ENCODE data around the gene NOP56.
"Not testable (repeated sequence)": the region's sequence is repeated elsewhere in the genome, so short reads cannot be mapped to it uniquely, and the experiment has no call there.

The NOP56 gene

DNA sequence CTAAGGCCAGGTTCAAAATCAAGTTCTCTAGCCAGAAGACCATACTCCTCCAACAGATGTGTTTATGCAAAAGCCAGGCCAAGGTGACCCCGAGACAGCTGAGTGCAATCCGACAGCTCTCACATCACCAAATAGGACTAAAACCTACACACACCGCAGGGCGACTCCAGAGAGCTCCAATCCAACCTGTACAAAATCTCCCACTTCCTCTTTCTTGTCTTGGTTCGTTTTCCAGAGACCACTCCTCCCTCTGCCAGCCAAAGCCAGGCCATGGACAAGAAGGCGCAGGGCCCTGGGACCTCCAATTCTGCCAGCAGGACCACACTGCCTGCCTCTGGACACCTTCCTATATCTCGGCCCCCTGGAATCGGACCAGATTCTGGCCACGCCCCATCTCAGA lies 11.5 kb upstream of the NOP56 start:
- no peak for DNase-seq (ENCODE audit: low spot score)

DNA sequence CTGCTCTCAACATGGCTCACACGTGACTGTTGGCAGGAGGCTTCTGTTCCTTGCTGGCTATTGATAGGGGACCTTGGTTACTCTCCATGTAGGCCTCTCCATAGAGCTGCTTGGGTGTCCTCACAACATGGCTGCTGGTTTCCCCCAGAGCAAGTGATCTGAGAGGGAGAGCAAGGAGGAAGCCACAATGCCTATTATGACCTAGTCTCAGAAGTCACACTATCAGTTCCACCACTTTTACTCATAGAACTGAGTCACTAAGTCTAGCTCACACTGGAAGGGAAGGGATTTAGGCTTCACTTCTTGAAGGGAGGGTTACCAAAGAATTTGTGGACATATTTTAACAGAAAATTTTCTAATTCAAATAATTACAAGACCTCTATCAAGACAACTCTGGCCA lies 8.7 kb upstream of the NOP56 start:
- no peak for DNase-seq (ENCODE audit: low spot score)

DNA sequence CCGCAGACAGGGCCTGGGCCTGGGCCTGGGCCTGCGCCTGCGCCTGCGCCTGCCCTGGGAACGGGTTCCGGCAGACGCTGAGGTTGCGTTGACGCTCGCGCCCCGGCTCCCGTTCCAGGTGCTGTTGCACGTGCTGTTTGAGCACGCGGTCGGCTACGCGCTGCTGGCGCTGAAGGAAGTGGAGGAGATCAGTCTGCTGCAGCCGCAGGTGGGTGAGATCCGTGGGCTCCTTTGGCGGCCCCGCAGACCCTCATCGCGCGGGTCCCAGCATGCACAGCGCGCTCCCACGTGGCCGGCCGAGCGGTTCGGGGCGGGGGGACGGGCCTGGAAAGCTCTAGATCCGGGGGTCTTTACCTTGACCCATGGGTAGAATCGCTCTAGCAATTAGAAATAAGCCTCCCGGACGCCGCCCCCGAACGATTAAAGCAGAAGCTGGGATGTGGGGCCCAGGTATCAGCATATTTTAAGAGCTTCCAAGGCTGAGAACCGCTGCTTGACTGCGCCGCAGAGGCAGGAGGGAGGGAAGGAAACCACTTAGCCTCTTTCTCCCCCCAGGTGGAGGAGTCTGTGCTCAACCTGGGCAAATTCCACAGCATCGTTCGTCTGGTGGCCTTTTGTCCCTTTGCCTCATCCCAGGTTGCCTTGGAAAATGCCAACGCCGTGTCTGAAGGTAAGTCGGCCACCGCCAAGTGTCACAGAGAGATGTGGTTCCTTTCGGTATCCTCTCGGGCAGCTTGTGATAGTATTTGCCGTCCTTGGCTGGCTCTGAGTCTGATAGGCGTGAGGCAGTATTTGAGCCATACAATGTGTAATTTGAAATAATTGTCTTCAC lies 508 bp downstream of the NOP56 start:
- DNase-seq (ENCODE audit: low spot score): peak; percentile 51

DNA sequence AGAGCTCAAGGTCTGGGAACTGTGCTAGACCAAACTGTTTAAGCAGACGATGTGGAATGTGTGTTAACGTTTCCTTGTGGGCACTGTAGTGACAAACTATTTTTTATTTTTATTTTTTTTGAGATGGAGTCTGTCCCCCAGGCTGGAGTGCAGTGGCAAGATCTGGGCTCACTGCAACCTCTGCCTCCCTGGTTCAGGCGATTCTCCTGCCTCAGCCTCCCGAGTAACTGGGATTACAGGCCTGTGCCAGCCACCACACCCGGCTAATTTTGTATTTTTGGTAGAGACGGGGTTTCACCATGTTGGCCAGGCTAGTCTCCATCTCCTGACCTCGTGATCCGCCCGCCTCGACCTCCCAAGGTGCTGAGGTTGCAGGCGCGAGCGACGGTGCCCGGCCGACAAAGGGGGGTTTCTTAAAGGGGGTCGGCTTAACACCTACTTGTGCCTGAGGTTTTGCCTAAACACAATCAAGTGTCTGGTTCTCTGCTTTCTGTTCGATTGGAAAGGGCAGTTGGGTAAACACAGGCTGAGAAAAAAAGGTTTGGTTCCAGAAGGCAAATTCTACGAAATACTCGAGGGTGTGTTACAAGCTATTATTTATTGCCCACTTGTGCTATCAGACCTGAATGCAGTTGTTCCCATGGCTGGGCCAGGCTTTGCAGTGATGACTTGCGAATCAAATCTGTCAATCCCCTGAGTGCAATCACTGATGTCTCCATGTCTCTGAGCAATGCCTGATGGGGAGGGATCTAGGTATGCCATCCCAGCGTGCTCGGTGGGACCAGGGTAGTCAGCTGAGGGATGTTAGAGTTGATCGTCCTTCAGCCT lies 1.3 kb downstream of the NOP56 start:
- DNase-seq (ENCODE audit: low spot score): no peak

DNA sequence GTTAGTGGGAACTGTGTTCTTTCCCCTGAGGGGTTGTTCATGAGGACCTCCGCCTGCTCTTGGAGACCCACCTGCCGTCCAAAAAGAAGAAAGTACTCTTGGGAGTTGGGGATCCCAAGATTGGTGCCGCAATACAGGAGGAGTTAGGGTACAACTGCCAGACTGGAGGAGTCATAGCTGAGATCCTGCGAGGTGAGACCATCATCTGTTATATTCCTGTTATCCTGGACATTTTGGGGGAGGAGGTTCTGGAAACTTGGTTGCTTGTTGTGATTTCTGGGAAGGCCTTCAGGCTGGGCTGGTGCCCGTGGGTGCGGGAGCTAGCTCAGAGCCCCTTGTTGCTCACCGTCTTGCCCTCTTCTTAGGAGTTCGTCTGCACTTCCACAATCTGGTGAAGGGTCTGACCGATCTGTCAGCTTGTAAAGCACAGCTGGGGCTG lies 2.0 kb downstream of the NOP56 start:
- no peak for DNase-seq (ENCODE audit: low spot score)

DNA sequence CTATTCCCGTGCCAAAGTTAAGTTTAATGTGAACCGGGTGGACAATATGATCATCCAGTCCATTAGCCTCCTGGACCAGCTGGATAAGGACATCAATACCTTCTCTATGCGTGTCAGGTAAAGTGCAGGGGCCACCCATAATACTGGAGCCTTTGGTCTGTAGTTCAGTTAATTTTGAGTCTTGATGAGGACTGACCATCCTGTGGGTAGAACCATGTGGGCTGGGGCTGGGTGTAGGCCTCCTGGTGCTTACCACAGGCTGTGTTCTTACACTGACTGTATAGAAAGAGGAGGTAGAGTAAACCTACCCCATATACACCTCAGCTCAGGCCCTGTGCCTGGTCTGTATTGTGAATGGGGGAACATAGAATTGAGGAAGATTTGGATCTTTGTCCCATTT lies 2.4 kb downstream of the NOP56 start:
- DNase-seq (ENCODE audit: low spot score): no peak

DNA sequence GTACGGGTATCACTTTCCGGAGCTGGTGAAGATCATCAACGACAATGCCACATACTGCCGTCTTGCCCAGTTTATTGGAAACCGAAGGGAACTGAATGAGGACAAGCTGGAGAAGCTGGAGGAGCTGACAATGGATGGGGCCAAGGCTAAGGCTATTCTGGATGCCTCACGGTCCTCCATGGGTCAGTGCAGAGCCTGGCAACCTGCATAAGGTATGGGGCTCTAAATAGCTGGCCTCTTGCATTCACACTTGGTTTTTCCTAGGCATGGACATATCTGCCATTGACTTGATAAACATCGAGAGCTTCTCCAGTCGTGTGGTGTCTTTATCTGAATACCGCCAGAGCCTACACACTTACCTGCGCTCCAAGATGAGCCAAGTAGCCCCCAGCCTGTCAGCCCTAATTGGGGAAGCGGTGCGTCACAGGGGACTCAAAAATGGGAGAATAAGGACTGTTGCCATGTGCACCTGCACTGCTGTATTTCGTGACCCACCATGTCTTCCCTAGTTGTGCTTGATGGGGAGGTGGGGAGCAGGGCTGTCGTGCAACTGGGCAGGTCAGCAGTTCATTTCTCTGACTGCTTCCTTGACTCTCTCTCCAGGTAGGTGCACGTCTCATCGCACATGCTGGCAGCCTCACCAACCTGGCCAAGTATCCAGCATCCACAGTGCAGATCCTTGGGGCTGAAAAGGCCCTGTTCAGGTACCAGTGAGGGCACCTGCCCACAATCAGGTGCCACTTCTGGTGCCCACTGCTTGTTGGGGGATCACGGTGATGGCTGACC lies 3.1 kb downstream of the NOP56 start:
- DNase-seq (ENCODE audit: low spot score): no peak

DNA sequence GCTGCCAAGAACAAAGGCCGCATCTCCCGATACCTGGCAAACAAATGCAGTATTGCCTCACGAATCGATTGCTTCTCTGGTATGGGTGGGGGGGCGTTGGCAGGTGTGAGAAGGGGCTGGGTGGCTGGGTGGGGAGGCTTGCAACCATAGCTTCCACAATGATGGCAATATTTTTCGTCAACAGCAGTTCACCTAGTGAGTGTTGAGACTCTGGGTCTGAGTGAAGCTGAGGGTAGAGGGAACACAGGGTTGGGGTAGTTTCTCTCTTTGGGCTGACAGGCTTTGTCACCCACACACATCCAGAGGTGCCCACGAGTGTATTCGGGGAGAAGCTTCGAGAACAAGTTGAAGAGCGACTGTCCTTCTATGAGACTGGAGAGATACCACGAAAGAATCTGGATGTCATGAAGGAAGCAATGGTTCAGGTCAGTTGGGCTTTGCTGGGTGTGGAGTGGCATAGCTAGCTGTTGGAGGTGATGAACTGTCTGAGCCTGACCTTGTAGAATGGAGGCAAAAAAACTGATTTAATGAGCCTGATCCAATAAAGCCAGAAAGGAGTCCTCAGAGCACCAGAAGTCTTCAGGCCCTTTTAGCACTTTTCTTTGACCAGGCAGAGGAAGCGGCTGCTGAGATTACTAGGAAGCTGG lies 4.2 kb downstream of the NOP56 start:
- no peak for DNase-seq (ENCODE audit: low spot score)

DNA sequence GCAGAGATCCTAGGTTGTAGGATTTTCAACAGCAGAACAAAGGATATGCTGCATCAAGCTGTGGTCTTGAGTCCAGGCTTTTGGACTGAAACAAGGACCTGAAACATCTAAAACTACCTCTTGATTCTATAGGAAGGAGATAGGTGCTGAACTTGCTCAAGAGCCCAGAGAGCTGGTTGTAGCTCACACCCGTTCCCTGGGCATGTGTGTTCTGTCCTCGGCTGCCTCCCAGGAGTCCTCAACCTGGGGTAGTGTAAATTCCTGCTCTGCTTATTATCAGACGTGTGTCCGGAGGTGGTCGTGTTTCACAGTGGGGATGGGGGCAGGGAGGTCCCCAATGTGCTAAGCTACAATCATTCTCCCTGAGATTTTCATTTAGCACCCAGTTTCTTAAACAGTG lies 4.8 kb downstream of the NOP56 start:
- DNase-seq (ENCODE audit: low spot score): no peak

DNA sequence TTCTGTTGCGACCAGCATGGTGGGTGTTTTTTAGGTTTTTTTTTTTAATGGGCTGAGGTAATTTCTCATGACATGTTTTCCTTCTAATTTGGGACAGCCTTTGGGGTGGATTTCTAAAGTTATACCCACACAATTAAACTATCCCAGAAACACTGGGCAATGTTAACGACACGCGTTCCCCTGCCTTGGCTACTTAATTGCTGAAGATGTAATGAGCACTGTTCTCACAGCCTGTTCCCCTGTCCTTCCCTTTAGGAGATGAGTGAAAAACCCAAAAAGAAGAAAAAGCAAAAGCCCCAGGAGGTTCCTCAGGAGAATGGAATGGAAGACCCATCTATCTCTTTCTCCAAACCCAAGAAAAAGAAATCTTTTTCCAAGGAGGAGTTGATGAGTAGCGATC lies 5.2 kb downstream of the NOP56 start:
- DNase-seq (ENCODE audit: low spot score): no peak

DNA sequence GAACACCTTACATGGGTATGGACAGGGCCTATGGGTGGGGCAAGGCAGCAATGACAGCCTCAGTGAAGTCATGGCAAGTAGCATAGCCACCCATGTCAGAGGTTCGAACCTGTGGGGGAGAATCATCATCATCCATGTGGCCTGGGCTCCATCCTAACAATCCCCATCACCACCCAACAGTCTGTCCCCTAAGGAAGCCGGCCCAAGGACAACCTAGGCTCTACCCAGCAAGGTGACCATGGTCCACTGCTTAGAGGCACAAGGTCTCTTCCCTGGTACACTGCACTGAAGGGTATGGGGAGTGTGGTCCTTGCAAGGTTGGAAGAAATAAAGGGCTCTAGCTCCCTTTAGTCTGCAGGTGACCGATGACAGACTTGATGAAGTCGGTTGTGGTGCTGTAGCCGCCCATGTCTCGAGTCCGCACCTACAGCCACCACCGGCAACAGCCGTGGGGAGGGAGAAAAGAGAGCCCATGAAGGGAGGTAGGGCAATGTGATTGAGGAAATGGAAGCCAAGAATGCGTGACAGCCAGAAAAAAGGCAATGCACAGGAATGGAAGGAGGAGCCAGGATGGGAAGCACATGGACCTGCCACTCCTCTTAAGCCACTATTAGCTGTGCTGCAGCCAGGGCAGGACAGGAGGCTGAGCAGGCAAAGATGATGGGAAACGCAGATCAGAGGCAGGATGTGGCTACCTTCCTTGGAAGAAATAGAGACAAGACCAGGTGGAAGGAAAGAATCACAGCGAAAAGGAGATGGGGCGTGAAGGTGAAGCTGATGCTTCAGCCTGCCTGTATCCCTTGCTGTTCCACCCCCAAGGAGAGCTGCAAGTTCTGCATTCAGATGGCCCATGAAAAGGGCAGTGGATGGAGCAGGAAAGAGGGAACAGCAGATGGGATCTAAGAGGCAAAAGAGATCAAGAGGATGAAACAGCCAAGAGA lies 6.3 kb downstream of the NOP56 start:
- DNase-seq (ENCODE audit: low spot score): no peak

DNA sequence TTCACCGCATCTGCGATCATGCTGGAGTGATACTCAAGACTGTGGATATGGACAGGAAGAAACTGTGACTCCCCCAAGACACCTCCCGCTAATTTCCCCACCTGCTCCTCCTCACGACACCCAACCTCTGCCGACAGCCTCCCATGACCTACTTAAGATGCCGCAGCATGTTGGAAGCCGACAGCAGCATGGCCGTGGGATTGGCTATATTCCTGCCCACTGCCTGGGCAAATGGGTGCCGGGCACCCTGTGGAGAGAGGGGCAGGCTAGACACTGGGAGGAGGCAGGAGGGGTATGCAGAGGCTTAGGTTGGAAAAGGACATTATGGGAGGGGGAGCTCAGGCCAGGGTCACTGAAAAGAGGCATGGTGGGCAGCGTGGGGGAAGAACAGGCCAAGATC lies 7.1 kb downstream of the NOP56 start:
- no peak for DNase-seq (ENCODE audit: low spot score)

DNA sequence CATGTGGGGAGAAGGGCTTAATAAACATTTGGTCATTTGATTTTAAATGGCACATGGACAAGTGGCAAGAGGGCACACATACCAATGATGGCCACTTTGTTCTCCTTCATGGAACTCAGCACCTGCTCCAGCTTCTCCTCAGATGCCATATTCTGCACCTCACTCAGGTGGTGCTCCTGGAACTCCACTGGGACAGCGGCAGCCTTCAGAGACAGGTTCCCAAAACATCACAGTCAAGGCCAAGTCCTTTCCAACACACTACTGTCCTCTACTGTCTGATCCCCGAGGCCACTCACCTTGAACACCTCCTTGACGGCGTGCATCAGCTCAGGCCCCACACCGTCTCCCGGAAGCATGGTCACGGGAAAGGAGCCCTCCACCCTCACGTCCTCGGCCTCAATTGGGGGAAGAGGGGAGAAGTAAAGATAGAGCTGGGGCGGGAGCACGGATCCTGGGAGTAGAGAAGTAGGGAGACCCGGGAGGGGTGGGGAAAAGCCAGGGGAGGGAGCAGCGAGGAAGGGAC lies 11.0 kb downstream of the NOP56 start:
- no peak for DNase-seq (ENCODE audit: low spot score)

DNA sequence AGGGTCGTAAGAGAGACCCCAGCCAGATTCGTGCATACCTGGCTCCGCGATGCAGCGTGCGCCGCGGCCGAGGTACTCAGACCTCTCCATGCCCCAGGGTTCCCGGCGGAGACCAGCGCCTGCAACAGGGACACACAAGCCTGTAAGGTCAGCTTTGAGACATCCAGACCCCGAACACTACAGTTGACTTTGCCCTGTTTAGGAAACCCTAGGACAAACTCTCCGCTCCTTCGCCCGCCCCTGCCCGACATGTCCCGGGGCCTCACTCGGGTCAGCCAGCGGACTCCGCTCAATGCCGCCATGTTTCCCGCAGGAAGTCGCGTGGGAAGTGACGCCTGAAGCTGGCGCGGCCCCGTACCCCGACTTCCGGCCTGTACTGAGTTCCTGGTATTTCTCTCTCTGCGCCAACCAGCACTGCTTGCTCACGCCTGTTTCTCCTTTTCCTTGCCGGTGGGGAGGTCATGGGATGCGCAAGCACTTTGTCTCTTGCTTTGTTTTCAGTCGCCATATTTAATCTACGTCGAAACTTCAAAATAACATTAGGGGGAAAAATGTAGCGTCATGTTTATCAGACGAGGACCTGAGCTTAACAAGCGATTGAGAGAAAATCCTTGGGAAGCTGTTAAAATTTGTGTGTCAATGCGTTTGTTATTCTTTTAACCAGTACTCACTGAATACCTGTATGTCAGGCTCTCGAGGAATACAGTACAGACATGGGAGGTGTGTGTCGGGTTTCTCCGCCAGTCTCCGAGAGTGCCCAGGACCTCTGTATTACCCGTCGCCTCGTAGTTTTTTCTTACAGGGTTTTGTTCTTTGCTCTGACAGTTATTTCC lies 11.7 kb downstream of the NOP56 start, which contains the start of gene IDH3B:
Gene IDH3B, minus strand, starts transcription at position 330 of the 833 bp plus-strand sequence. Its CDS starts 28 bp downstream, at position 302.
- DNase-seq (ENCODE audit: low spot score): peak; percentile 90

DNA sequence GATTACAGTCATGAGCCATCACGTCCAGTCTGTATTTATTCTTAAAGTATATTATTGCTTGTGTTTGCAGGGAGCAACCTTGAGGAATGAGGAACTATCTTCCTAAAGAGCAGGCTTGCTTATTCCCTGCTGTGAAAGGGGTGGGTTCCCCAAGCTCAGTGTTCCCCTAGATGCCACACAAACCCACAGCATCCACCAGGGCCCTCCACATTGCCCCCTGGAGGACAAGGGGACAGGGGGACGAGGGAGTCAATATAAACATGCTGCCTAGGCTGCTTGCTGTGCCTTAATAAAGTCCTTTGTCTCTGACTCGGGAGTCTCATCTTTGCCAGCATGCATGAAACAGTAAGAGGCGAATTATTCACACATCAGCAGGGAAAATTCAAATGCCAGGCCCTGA lies 19.5 kb downstream of the NOP56 start:
- no peak for DNase-seq (ENCODE audit: low spot score)

DNA sequence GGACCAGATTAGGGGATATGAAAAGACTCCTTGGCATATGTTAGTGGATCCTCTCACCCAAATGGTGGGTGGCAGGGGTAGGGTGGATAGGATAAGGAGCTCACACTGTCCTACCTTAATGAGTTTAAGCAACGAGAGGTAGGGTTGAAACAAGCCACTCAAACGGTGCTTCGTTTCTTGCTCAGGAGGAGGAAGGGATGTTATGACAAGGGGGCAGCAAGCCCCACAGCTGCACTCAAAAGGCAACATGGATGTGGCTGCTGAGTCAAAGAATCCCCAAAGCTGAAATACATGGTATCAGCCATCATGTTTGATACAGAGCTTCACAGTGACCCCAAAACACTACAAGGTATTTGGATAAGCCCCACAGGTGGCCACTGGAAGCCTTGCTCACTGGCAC lies 20.0 kb downstream of the NOP56 start:
- no peak for DNase-seq (ENCODE audit: low spot score)

DNA sequence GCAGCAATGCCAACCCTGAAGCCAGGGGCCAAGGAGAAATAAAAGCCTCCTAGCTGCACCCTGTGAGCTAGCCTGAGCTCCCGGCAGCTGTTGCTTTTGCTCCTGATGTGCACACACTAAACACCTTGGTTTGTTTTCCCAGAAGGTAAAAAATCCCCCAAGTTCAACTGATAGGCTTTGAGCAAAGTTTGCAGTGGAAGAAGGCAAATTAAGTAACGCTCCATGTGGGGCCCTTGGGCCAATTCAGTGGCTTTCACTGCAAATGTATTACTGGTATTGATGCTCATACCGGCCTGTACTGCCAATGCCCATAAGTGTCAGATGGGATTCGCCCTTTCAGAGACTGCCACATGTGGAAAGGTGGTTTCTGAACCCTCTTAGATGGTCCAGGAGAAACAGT lies 21.0 kb downstream of the NOP56 start:
- no peak for DNase-seq (ENCODE audit: low spot score)

DNA sequence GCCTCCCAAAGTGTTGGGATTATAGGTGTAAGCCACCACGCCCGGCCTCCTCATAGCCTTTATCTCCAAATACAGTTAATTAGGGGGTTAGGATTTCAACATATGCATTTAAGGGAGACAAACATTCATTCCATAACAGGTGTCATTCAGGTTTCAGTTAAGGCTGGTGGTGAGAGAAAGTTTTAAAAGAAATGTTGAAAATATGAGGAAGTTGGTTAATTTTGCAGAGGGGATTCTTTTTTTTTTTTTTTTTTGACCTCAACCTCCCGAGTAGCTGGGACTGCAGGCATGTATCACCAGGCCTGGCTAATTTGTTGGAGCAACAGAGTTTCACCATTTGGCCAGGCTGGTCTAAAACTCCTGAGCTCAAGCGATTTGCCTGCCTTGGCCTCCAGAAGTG lies 27.6 kb downstream of the NOP56 start:
- no peak for DNase-seq (ENCODE audit: low spot score)

DNA sequence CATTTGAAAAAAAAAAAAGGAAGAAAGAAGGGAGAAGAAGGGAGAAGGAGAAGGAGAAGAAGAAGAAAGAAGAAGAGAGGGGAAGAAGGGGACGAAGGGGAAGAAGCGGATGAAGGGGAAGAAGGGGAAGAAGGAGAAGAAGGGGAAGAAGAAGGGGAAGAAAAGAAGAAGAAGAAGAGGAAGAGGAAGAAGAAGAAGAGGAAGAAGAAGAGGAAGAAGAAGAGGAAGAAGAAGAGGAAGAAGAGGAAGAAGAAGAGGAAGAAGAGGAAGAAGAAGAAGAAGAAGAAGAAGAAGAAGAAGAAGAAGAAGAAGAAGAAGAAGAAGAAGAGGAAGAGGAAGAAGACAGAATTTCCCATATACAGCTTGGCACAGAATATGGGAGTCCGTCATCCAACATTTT lies 29.6 kb downstream of the NOP56 start:
- not testable (repeated sequence) for DNase-seq (ENCODE audit: low spot score)

DNA sequence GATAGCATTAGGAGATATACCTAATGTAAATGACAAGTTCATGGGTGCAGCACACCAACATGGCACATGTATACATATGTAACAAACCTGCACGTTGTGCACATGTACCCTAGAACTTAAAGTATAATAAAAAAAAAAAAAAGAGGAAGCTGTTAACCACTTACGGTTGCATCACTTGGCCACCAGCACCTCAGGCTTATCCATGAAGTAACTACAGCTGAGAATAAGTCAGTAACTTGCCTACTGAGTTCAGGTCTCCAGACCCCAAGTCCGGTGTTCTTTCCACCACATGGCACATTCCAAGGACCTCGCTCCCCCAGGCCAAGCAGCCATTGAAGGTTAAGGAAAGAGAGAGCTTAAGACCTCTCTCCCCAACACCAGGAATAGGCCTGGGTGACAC lies 32.4 kb downstream of the NOP56 start:
- DNase-seq (ENCODE audit: low spot score): not testable (repeated sequence)

Measured in HuH-7 (cell line).